Dermis lymphatic vessel endothelial cell (primary cell): ENCODE measurements around the gene OR13F1. TPM values are rescaled to one million over a fixed set of nuclear protein-coding genes. Genes with fewer than 3 reads are reported as not detected.

Experiments
- total RNA-seq: library from RNA; depleted of rRNA; stranded (reverse); fragments of >200 nt; gene quantifications from 2 replicates; pipeline ENCODE4 v1.2.1, GENCODE V29; 2014

Gene OR13F1
- total RNA-seq, result not detected in 2 replicates

DNA sequence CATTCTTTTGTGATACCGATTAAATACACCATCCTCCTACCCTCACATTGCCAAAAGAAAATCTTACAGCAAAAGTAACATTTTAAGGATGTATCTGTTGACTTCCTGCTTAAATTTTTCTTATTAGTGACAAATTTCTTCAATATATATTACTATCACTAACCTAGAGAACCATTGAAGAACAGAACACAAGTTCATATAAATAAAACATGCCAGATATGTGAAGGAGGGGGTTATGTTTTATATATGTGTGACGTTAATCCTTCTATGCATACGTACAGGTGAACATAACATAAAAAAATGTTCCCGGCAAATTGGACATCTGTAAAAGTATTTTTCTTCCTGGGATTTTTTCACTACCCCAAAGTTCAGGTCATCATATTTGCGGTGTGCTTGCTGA, at the start of gene OR13F1:
OR13F1 (plus strand) TSS at position 301 of the 400 bp plus-strand sequence; CDS start at position 301, 0 bp downstream.

DNA sequence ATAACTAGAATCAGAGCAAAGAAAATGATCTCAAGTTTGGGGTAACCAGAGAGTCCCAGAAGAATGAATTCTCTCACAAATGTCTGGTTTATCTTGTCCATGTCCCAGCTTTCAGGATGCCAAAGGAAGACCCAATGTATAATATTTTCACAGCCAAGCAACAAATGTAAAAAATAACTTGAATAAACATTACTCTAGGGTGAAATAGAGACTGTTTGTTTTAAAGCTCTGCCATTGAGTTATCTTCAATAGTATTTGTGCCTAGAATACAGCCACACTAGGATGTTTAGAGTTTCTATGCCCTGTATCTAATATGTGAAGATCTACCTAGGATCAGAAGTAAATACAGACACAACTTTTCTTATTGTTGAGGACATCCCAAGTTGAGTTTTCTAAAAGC, 23.0 kb downstream of the OR13F1 start, which contains the start of gene OR13C4:
OR13C4 (minus strand) TSS at position 101 of the 400 bp plus-strand sequence; CDS start at position 101, 0 bp downstream.

DNA sequence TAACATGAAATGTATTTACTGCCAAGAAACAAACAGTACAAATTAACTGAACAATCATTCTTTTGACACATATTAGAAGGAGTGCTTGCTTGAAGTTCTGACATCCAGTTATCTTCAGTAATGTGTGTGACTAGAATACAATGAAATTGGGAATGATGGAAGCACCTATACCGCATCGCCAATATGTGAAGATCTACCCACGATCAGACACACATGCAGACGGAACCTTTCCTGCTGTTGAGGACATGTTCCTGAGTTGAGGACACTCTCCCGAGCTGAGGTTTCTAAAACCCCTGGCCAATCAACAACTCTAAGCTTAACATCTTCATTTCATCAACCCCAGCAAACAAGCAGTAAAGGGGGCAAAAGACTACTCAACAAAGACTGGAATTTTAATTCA, 32.7 kb downstream of the OR13F1 start, which contains the start of gene OR13C3:
OR13C3 (minus strand) TSS at position 101 of the 400 bp plus-strand sequence. CDS start 133 bp downstream, outside the sequence.

Other genes starting within 250 kb of the OR13F1 start
- not detected in 2 replicates for gene OR13C4, start 22.9 kb downstream of the OR13F1 start, total RNA-seq
- gene OR13C3, start 32.6 kb downstream of the OR13F1 start, total RNA-seq, result not detected in 2 replicates
- gene OR13C8, start 64.9 kb downstream of the OR13F1 start, total RNA-seq, result not detected in 2 replicates
- not detected in 2 replicates for gene OR13C5, start 95.2 kb downstream of the OR13F1 start, total RNA-seq
- not detected in 2 replicates for gene OR13C2, start 101.4 kb downstream of the OR13F1 start, total RNA-seq
- not detected in 2 replicates for gene OR13C9, start 113.9 kb downstream of the OR13F1 start, total RNA-seq
- not detected in 2 replicates for gene OR13D1, start 190.3 kb downstream of the OR13F1 start, total RNA-seq
- 51.5 and 52.4 TPM in 2 replicates for gene NIPSNAP3A, start 243.4 kb downstream of the OR13F1 start, total RNA-seq